ENCODE measurements around the gene MED16.

GRCh38 chr19:899336-900042 is 6.5 kb upstream of the MED16 start:
- TF ChIP-seq CTCF (IDR thresholded peaks at IDR 0.05) (no peak), POLR2A (IDR thresholded peaks at IDR 0.05) (no peak)

Measured in suprapubic skin (tissue), 3 donors.